MM.1S (cell line): ENCODE results near the gene NCOA3.
A peak's percentile ranks its signal among the peaks of the same experiment; 100 is the strongest.

ENCODE experiments used
- DNase-seq: peaks from one replicate; pipeline ENCODE4 v3.0.0-alpha.2; 2015
- H2AFZ ChIP-seq: fragments of 300-600 bp; sonication (generic); 2 replicates; pipeline ENCODE4 v1.6.0; 2016; ENCODE audit warnings: antibody characterized with exemption, low read length
- H3F3A ChIP-seq: fragments of 300-600 bp; sonication (generic); 2 replicates; pipeline ENCODE4 v1.6.1; 2016; ENCODE audit warnings: mild to moderate bottlenecking, antibody characterized with exemption, low read length, moderate library complexity, mixed read lengths; ENCODE audit not compliant: insufficient read depth
- H3K27ac ChIP-seq: fragments of 300-600 bp; sonication (generic); 2 replicates; pipeline ENCODE4 v1.5.1; 2016; ENCODE audit warnings: mild to moderate bottlenecking, low read length
- H3K27me3 ChIP-seq: fragments of 300-600 bp; sonication (generic); replicated peaks from 2 replicates; pipeline ENCODE4 v1.6.0; 2016; ENCODE audit warnings: low read length; ENCODE audit not compliant: insufficient read depth
- H3K36me3 ChIP-seq: fragments of 300-600 bp; sonication (generic); replicated peaks from 2 replicates; pipeline ENCODE4 v1.6.1; 2016; ENCODE audit warnings: mild to moderate bottlenecking, low read length, mixed read lengths; ENCODE audit not compliant: insufficient read depth
- H3K4me1 ChIP-seq: fragments of 300-600 bp; sonication (generic); 2 replicates; pipeline ENCODE4 v1.6.1; 2016; ENCODE audit warnings: low read length, mixed read lengths
- H3K4me2 ChIP-seq: fragments of 300-600 bp; sonication (generic); 2 replicates; pipeline ENCODE4 v1.6.0; 2016; ENCODE audit warnings: low read depth, low read length
- H3K4me3 ChIP-seq: fragments of 300-600 bp; sonication (generic); 2 replicates; pipeline ENCODE4 v1.5.1; 2016; ENCODE audit warnings: low read length, mixed read lengths
- H3K79me2 ChIP-seq: fragments of 300-600 bp; sonication (generic); 2 replicates; pipeline ENCODE4 v1.6.1; 2016; ENCODE audit warnings: mixed run types, low read length, mixed read lengths
- H3K9ac ChIP-seq: fragments of 300-600 bp; sonication (generic); 2 replicates; pipeline ENCODE4 v1.6.1; 2016; ENCODE audit warnings: low read length, mixed read lengths
- H3K9me2 ChIP-seq: fragments of 300-600 bp; sonication (generic); replicated peaks from 2 replicates; pipeline ENCODE4 v1.6.1; 2016; ENCODE audit warnings: mild to moderate bottlenecking, low read length, mixed read lengths; ENCODE audit not compliant: insufficient read depth
- H3K9me3 ChIP-seq: fragments of 300-600 bp; sonication (generic); replicated peaks from 2 replicates; pipeline ENCODE4 v1.6.1; 2016; ENCODE audit warnings: mild to moderate bottlenecking, low read length, mixed read lengths; ENCODE audit not compliant: insufficient read depth
- H4K20me1 ChIP-seq: fragments of 300-600 bp; sonication (generic); 2 replicates; pipeline ENCODE4 v1.6.1; 2016; ENCODE audit warnings: mild to moderate bottlenecking, low read length, moderate library complexity, mixed read lengths; ENCODE audit not compliant: insufficient read depth
- CTCF ChIP-seq: fragments of 300-600 bp; sonication (generic); IDR thresholded peaks from 2 replicates; pipeline ENCODE4 v1.5.1; 2016; ENCODE audit warnings: antibody characterized with exemption, low read length, mixed read lengths
- EZH2 ChIP-seq: fragments of 300-600 bp; sonication (generic); optimal IDR thresholded peaks from 2 replicates; pipeline ENCODE3; 2017; ENCODE audit warnings: low read depth, mild to moderate bottlenecking, antibody characterized with exemption, low read length, mixed read lengths
- EZH2phosphoT487 ChIP-seq: fragments of 300-600 bp; sonication (generic); IDR thresholded peaks from 2 replicates; pipeline ENCODE4 v1.6.1; 2018; ENCODE audit warnings: antibody characterized with exemption, low read length

Gene NCOA3

GRCh38 chr20:47606983-47607613 lies 105.4 kb downstream of the NCOA3 start:
- Histone ChIP-seq H3K9ac (no peak overlapping the region), H3K4me1 (peaks cover 12% of the 10 kb centered on the region; the same call in 1 of the 2 replicates), H2AFZ (no peak overlapping the region), H3K4me2 (no peak overlapping the region), H4K20me1 (0 out of 2 replicates have a peak, but pooled peaks cover 4% of the 10 kb centered on the region), H3K27me3 (no peaks in the 10 kb centered on the region), H3K36me3 (no peaks in the 10 kb centered on the region), H3K9me2 (no peaks in the 10 kb centered on the region), H3K79me2 (peaks cover 90% of the 10 kb centered on the region), H3F3A (no peaks in the 10 kb centered on the region), H3K9me3 (no peaks in the 10 kb centered on the region), H3K4me3 (no peak overlapping the region), H3K27ac (no peak overlapping the region)
- DNase-seq: no peak
- no peak for TF ChIP-seq CTCF
- no peak for TF ChIP-seq EZH2phosphoT487
- no peak for TF ChIP-seq EZH2

GRCh38 chr20:47609001-47609400 lies 107.3 kb downstream of the NCOA3 start:
- H3F3A ChIP-seq: no peaks in the 10 kb centered on the region
- DNase-seq: no peak
- no peak overlapping the region for H3K4me2 ChIP-seq
- H4K20me1 ChIP-seq: 0 out of 2 replicates have a peak, but pooled peaks cover 4% of the 10 kb centered on the region
- H2AFZ ChIP-seq: no peak overlapping the region
- H3K4me1 ChIP-seq: peaks cover 12% of the 10 kb centered on the region; the same call in 1 of the 2 replicates
- TF ChIP-seq EZH2: no peak
- TF ChIP-seq CTCF: no peak
- no peak for TF ChIP-seq EZH2phosphoT487
- peaks cover 84% of the 10 kb centered on the region for H3K79me2 ChIP-seq
- H3K27ac ChIP-seq: no peak overlapping the region
- no peaks in the 10 kb centered on the region for H3K9me3 ChIP-seq
- no peak overlapping the region for H3K4me3 ChIP-seq
- no peaks in the 10 kb centered on the region for H3K36me3 ChIP-seq
- no peaks in the 10 kb centered on the region for H3K27me3 ChIP-seq
- H3K9me2 ChIP-seq: no peaks in the 10 kb centered on the region
- no peak overlapping the region for H3K9ac ChIP-seq

GRCh38 chr20:47610247-47610944 lies 108.7 kb downstream of the NCOA3 start:
- no peaks in the 10 kb centered on the region for H3F3A ChIP-seq
- H3K9me2 ChIP-seq: no peaks in the 10 kb centered on the region
- TF ChIP-seq EZH2phosphoT487 (no peak), EZH2 (no peak), CTCF (no peak)
- no peak overlapping the region for H3K4me3 ChIP-seq
- H3K27me3 ChIP-seq: no peaks in the 10 kb centered on the region
- peak; percentile 32 for DNase-seq
- H3K9ac ChIP-seq: no peak overlapping the region
- H2AFZ ChIP-seq: no peak overlapping the region
- 0 out of 2 replicates have a peak, but pooled peaks cover 4% of the 10 kb centered on the region for H4K20me1 ChIP-seq
- peaks cover 12% of the 10 kb centered on the region; the same call in 1 of the 2 replicates for H3K4me1 ChIP-seq
- peaks cover 85% of the 10 kb centered on the region for H3K79me2 ChIP-seq
- peak overlapping the region; percentile 22; the same call in 1 of the 2 replicates for H3K27ac ChIP-seq
- H3K36me3 ChIP-seq: no peaks in the 10 kb centered on the region
- no peaks in the 10 kb centered on the region for H3K9me3 ChIP-seq
- H3K4me2 ChIP-seq: no peak overlapping the region
